SK-N-SH treated with all-trans-retinoic acid at 6 μM for 48 hours (cell line): ENCODE data around the gene NFIB.

ENCODE experiments used
- ATAC-seq: fragments of 200-7000 bp; cut with Tn5 transposase; 3 replicates; pipeline ENCODE4 v1.9.1; 2020; ENCODE audit warnings: mild to moderate bottlenecking, moderate library complexity
- ARNTL ChIP-seq: fragments of 450-650 bp; formaldehyde crosslinking; IDR thresholded peaks from 2 replicates; pipeline ENCODE4 v1.5.0; 2020; ENCODE audit warnings: low read depth, mild to moderate bottlenecking, moderate library complexity, borderline replicate concordance
- BACH2 ChIP-seq: fragments of 250-450 bp; sonication (Bioruptor Pico); IDR thresholded peaks from 2 replicates; pipeline ENCODE4 v1.9.0; 2021; ENCODE audit warnings: mild to moderate bottlenecking, borderline replicate concordance
- CREB5 ChIP-seq: fragments of 250-450 bp; sonication (Bioruptor Pico); IDR thresholded peaks from 2 replicates; pipeline ENCODE4 v1.5.1; 2020; ENCODE audit warnings: low read depth, mild to moderate bottlenecking, moderate library complexity
- CSDC2 ChIP-seq: fragments of 250-450 bp; sonication (Bioruptor Pico); IDR thresholded peaks from 2 replicates; pipeline ENCODE4 v1.5.0; 2020; ENCODE audit warnings: mild to moderate bottlenecking, moderate library complexity
- CSRNP3 ChIP-seq: fragments of 250-450 bp; sonication (Bioruptor Pico); IDR thresholded peaks from 2 replicates; pipeline ENCODE4 v1.5.1; 2021; ENCODE audit warnings: mild to moderate bottlenecking, moderate library complexity
- ESRRG ChIP-seq: fragments of 250-450 bp; sonication (Bioruptor Pico); IDR thresholded peaks from 2 replicates; pipeline ENCODE4 v1.6.1; 2021; ENCODE audit warnings: mild to moderate bottlenecking
- GLIS3 ChIP-seq: fragments of 250-450 bp; sonication (Bioruptor Pico); IDR thresholded peaks from 2 replicates; pipeline ENCODE4 v1.5.0; 2020; ENCODE audit warnings: mild to moderate bottlenecking, moderate library complexity
- ISL1 ChIP-seq: fragments of 250-450 bp; sonication (Bioruptor Pico); IDR thresholded peaks from 2 replicates; pipeline ENCODE4 v2.1.2; 2022; ENCODE audit warnings: mild to moderate bottlenecking, moderate library complexity
- OSR1 ChIP-seq: fragments of 250-450 bp; sonication (Bioruptor Pico); IDR thresholded peaks from 2 replicates; pipeline ENCODE4 v1.8.0; 2022; ENCODE audit warnings: moderate library complexity, mild to moderate bottlenecking, inconsistent platforms
- PATZ1 ChIP-seq: fragments of 250-450 bp; sonication (Bioruptor Pico); IDR thresholded peaks from 2 replicates; pipeline ENCODE4 v1.8.0; 2020; ENCODE audit warnings: mild to moderate bottlenecking, moderate library complexity, borderline replicate concordance
- POU6F1 ChIP-seq: fragments of 250-450 bp; sonication (Bioruptor Pico); IDR thresholded peaks from 2 replicates; pipeline ENCODE4 v1.8.0; 2021; ENCODE audit warnings: low read depth, mild to moderate bottlenecking, moderate library complexity, borderline replicate concordance
- PPARA ChIP-seq: fragments of 250-450 bp; sonication (Bioruptor Pico); IDR thresholded peaks from 2 replicates; pipeline ENCODE4 v1.5.0; 2020; ENCODE audit warnings: mild to moderate bottlenecking, borderline replicate concordance
- RARB ChIP-seq: fragments of 250-450 bp; sonication (Bioruptor Pico); IDR thresholded peaks from 2 replicates; pipeline ENCODE4 v1.8.0; 2021; ENCODE audit warnings: mild to moderate bottlenecking, moderate library complexity
- SNAI2 ChIP-seq: fragments of 250-450 bp; sonication (Bioruptor Pico); IDR thresholded peaks from 2 replicates; pipeline ENCODE4 v1.5.0; 2020; ENCODE audit warnings: mild to moderate bottlenecking, moderate library complexity
- TCF4 ChIP-seq: fragments of 250-450 bp; sonication (Bioruptor Pico); IDR thresholded peaks from 2 replicates; pipeline ENCODE4 v1.8.0; 2021; ENCODE audit warnings: mild to moderate bottlenecking, moderate library complexity, borderline replicate concordance
- TOX ChIP-seq: fragments of 250-450 bp; sonication (Bioruptor Pico); IDR thresholded peaks from 2 replicates; pipeline ENCODE4 v1.8.0; 2021; ENCODE audit warnings: mild to moderate bottlenecking, moderate library complexity, borderline replicate concordance
- TSHZ2 ChIP-seq: fragments of 250-450 bp; sonication (Bioruptor Pico); IDR thresholded peaks from 2 replicates; pipeline ENCODE4 v1.5.0; 2020; ENCODE audit warnings: mild to moderate bottlenecking, moderate library complexity
- ZC3H10 ChIP-seq: fragments of 250-450 bp; sonication (Bioruptor Pico); IDR thresholded peaks from 2 replicates; pipeline ENCODE4 v1.5.1; 2021; ENCODE audit warnings: mild to moderate bottlenecking, moderate library complexity
- ZFP3 ChIP-seq: fragments of 250-450 bp; sonication (Bioruptor Pico); IDR thresholded peaks from 2 replicates; pipeline ENCODE4 v1.5.0; 2020; ENCODE audit warnings: mild to moderate bottlenecking, moderate library complexity
- ZFP30 ChIP-seq: fragments of 450-650 bp; formaldehyde crosslinking; IDR thresholded peaks from 2 replicates; pipeline ENCODE4 v1.5.0; 2022; ENCODE audit warnings: mild to moderate bottlenecking, moderate library complexity
- ZNF565 ChIP-seq: fragments of 450-650 bp; formaldehyde crosslinking; conservative IDR thresholded peaks from 2 replicates; pipeline ENCODE4 v1.5.0; 2020; ENCODE audit warnings: low read depth, mild to moderate bottlenecking, moderate library complexity
- ZNF70 ChIP-seq: fragments of 450-650 bp; formaldehyde crosslinking; IDR thresholded peaks from 2 replicates; pipeline ENCODE4 v1.5.0; 2020; ENCODE audit warnings: mild to moderate bottlenecking, moderate library complexity
- ZNF8 ChIP-seq: fragments of 450-650 bp; formaldehyde crosslinking; IDR thresholded peaks from 2 replicates; pipeline ENCODE4 v1.5.0; 2020; ENCODE audit warnings: mild to moderate bottlenecking, moderate library complexity

NFIB gene

GRCh38 chr9:14096258-14096922, 217.6 kb downstream of the NFIB start:
- no peak for TF ChIP-seq OSR1 (CRISPR knock-in tag)
- no peak; the same call in 1 of the 2 replicates for TF ChIP-seq ZC3H10 (CRISPR knock-in tag)
- TF ChIP-seq ZNF565 (CRISPR knock-in tag), result no peak; the same call in 1 of the 2 replicates
- no peak for TF ChIP-seq POU6F1
- TF ChIP-seq BACH2 (CRISPR knock-in tag), result no peak
- peak; percentile 78 for TF ChIP-seq TCF4 (CRISPR knock-in tag)
- TF ChIP-seq PATZ1 (CRISPR knock-in tag), result peak; percentile 53; the same call in 1 of the 2 replicates
- TF ChIP-seq ISL1 (CRISPR knock-in tag), result peak; percentile 98
- TF ChIP-seq CREB5, result peak; percentile 77; the same call in 1 of the 2 replicates
- no peak for TF ChIP-seq PPARA
- no peak for TF ChIP-seq ZFP30 (CRISPR knock-in tag)
- TF ChIP-seq ZNF8 (CRISPR knock-in tag), result no peak
- no peak for TF ChIP-seq ARNTL (CRISPR knock-in tag)
- TF ChIP-seq ZNF70, result 0 out of 2 replicates have a peak, but pooled peaks have one; percentile 20
- peak; percentile 56; the same call in 1 of the 2 replicates for TF ChIP-seq TSHZ2 (CRISPR knock-in tag)
- no peak; the same call in 1 of the 2 replicates for TF ChIP-seq GLIS3 (CRISPR knock-in tag)
- peak; percentile 5; the same call in 1 of the 2 replicates for TF ChIP-seq ESRRG
- peak; percentile 56; the same call in 1 of the 2 replicates for TF ChIP-seq SNAI2
- TF ChIP-seq CSRNP3 (CRISPR knock-in tag), result 0 out of 2 replicates have a peak, but pooled peaks have one; percentile 56
- no peak for TF ChIP-seq TOX (CRISPR knock-in tag)
- no peak for TF ChIP-seq CSDC2
- no peak for TF ChIP-seq ZFP3 (CRISPR knock-in tag)
- TF ChIP-seq RARB, result no peak; the same call in 1 of the 2 replicates
- ATAC-seq, result peak; percentile 85

- TF ChIP-seq CSRNP3 (CRISPR knock-in tag) (no peak), RARB (no peak), TCF4 (CRISPR knock-in tag) (no peak), PPARA (no peak), BACH2 (CRISPR knock-in tag) (no peak), ARNTL (CRISPR knock-in tag) (no peak), TSHZ2 (CRISPR knock-in tag) (no peak), ZC3H10 (CRISPR knock-in tag) (no peak), ISL1 (CRISPR knock-in tag) (no peak), ZNF565 (CRISPR knock-in tag) (no peak)
- no peak for ATAC-seq
Measured at GRCh38 chr9:14095277-14095676, 218.7 kb downstream of the NFIB start.
